Stimulated activated naive B cell treated with anti-CD40 and anti-IgM and Interleukin-4, amounts not matched to agents 10 μg/mL and 1 μg/mL and 100 μg/mL, for 72 hours (primary cell): ENCODE results near the gene DAZL.
A peak's percentile ranks its signal among the peaks of the same experiment; 100 is the strongest.

Source experiments
- ATAC-seq, 2 donors: fragments of 150-1000 bp; cut with Tn5 transposase; replicated peaks; 2 replicates each; pipeline ENCODE4 v1.10.0; 2021; ENCODE audit warnings: moderate library complexity in 1 of 2
- DNase-seq: peaks from one replicate; pipeline ENCODE4 v3.0.0; 2021
- H3K27ac Mint-ChIP-seq: one replicate; pipeline ENCODE4 v1.8.0; 2022; ENCODE audit warnings: mild to moderate bottlenecking, mixed read lengths
- H3K27me3 Mint-ChIP-seq, 2 donors: one replicate each; pipeline ENCODE4 v1.8.0; 2022; ENCODE audit warnings: mixed read lengths in 2 of 2
- H3K36me3 Mint-ChIP-seq, 2 donors: one replicate each; pipeline ENCODE4 v1.8.0; 2022; ENCODE audit warnings: mixed read lengths in 2 of 2, mild to moderate bottlenecking in 1 of 2
- H3K4me1 Mint-ChIP-seq, 2 donors: one replicate each; pipeline ENCODE4 v1.8.0; 2022; ENCODE audit warnings: mixed read lengths in 2 of 2, mild to moderate bottlenecking in 1 of 2
- H3K4me3 Mint-ChIP-seq, 2 donors: one replicate each; pipeline ENCODE4 v1.8.0; 2022; ENCODE audit warnings: mild to moderate bottlenecking in 2 of 2, mixed read lengths in 2 of 2, moderate library complexity in 1 of 2
- H3K9me3 Mint-ChIP-seq, 2 donors: one replicate each; pipeline ENCODE4 v1.8.0; 2022; ENCODE audit warnings: mixed read lengths in 2 of 2, mild to moderate bottlenecking in 1 of 2

Gene DAZL

DNA sequence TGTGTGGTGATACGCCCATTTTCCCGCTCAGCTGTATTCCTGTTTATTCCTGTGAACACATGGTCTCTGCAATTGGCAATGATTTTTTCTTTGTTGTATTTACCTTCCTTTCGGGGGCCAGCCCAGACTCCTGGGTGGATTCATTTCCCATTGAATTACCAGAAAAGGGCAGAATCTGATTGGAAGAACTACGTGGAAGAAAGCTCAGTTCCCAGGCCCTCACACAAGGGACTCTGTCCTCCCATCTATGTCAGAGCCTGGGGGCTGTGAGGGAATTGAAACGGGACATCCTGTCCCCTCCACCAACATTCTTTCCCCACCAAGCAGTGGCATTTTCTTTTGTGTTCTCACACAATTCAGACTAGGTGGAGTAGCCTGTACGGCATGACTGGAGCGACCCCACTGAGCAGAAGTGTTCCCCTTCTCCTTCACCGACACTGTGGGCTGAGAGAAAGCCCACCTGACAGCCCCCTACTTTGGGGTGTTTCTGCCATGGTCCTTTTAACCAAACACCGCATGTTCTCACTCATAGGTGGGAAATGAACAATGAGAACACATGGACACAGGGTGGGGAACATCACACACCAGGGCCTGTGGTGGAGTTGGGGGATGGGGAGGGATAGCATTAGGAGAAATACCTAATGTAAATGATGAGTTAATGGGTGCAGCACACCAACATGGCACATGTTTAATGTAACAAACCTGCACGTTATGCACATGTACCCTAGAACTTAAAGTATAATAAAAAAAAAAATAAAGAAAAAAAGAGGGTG, 59.6 kb downstream of the DAZL start:
- no peak overlapping the region for H3K27ac Mint-ChIP-seq
- peaks cover 0 to 4% of the 10 kb centered on the region in 2 donors for H3K9me3 Mint-ChIP-seq
- ATAC-seq = no peak
- H3K36me3 Mint-ChIP-seq = peaks cover 3 to 8% of the 10 kb centered on the region in 2 donors
- H3K27me3 Mint-ChIP-seq = peaks cover 4 to 5% of the 10 kb centered on the region in 2 donors
- no peak for DNase-seq
- H3K4me1 Mint-ChIP-seq = peaks cover 27 to 51% of the 10 kb centered on the region in 2 donors
- H3K4me3 Mint-ChIP-seq = no peak overlapping the region

DNA sequence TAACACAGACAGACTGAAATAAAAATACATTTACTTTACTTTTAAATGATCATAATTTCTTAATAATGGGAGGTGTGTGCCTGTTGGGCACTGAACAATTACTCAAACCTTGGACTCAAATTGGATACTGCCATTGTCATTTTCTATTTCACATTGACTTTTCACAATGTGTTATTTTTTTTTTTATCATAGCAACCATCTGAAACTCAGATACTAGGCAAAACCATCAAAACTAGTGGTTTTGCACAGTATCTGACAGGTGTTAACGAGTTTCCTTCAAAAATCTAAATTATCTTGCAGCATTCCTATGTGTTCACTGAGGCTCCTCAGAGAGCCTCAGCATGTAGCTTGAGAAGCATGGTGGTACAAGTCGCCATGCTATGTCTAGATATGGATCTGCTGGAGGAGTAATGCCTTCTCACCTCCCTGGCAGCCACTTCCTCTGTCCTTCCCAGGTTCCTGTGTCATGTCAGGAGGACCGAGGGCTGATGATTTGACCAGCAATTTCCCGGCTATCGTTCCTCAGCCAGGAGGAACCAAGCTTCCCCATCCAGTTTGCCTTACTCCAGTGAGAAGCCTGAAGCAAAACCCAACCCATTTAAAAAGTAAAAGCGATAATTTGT, 61.9 kb downstream of the DAZL start:
- Mint-ChIP-seq H3K36me3 (peaks cover 3 to 5% of the 10 kb centered on the region in 2 donors), H3K27ac (no peak overlapping the region), H3K4me1 (peaks cover 23 to 43% of the 10 kb centered on the region in 2 donors), H3K9me3 (peaks cover 0 to 3% of the 10 kb centered on the region in 2 donors), H3K27me3 (peaks cover 11 to 12% of the 10 kb centered on the region in 2 donors), H3K4me3 (no peak overlapping the region)
- no peak for ATAC-seq
- no peak for DNase-seq

DNA sequence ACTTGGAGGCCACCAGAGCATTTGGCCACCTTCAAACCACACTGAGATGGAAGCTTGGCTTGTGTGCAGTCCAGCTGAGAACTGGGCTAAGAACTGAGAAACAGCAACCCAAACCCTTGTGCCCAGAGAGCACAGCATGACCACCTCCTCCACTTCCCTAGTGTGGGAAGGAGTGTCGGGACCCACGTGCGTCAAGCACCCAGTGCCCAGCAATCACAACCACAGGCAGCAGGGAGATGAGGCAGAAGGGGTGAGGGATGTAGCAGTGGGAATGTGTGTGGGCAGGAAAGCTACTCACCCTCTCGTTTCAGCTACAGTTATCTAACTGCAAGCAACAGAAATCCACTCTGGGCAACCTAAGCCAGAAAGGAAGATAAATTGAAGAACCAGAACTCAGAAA, 66.7 kb downstream of the DAZL start:
- Mint-ChIP-seq H3K4me3 (no peak overlapping the region), H3K27me3 (peaks cover 13 to 20% of the 10 kb centered on the region in 2 donors), H3K27ac (no peak overlapping the region), H3K36me3 (peaks cover 1 to 7% of the 10 kb centered on the region in 2 donors), H3K4me1 (peaks cover 10 to 22% of the 10 kb centered on the region in 2 donors), H3K9me3 (peaks cover 3% of the 10 kb centered on the region in 2 donors)
- ATAC-seq = no peak
- DNase-seq = no peak

DNA sequence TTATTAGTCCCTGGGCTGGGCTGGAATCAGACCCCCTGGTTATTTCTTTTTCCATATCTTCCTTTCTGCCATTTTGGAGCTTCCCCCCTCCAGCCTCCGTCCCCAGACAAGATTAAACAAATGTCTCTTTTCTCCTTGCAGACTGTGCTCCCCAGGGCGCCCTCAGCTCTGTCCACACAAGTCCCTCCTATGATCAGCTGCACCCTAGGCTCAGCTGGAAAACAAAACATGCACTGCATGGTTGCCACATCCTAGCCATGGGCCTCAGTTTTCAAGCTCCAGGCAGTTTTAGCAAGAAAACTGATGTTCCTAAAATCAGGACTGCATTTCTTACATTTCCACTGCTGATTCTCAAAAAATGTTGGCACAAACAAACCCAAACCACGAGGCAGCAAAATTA, 68.2 kb downstream of the DAZL start:
- peaks cover 13 to 14% of the 10 kb centered on the region in 2 donors for H3K27me3 Mint-ChIP-seq
- no peak overlapping the region for H3K4me3 Mint-ChIP-seq
- peak overlapping the region; percentile 89 for H3K27ac Mint-ChIP-seq
- H3K9me3 Mint-ChIP-seq = peaks cover 3% of the 10 kb centered on the region in 2 donors
- ATAC-seq (no peak), DNase-seq (no peak)
- peaks cover 10 to 22% of the 10 kb centered on the region in 2 donors for H3K4me1 Mint-ChIP-seq
- peaks cover 1 to 7% of the 10 kb centered on the region in 2 donors for H3K36me3 Mint-ChIP-seq
